Measurements from ENCODE around the gene MEIS2. TPM values are rescaled to one million over a fixed set of nuclear protein-coding genes. Genes with fewer than 3 reads are reported as not detected.

Gene MEIS2
- polyA plus RNA-seq, 2 of the 4 experiments (the other 2 are of a cell fraction), result 7.3 to 11.1 TPM

- H3K4me2 ChIP-seq, result no peak overlapping the region
- CTCF ChIA-PET, result no interaction called here
- H3K4me1 ChIP-seq, result no peaks in the 10 kb centered on the region
- TF ChIP-seq CTCF (IDR thresholded peaks at IDR 0.05), result no peak
- TF ChIP-seq ZFP36 (IDR thresholded peaks at IDR 0.05; ENCODE audit: borderline replicate concordance, partially characterized antibody), result no peak
- no peak for TF ChIP-seq TP53 (CRISPR knock-in tag; IDR thresholded peaks at IDR 0.05)
- no peak for TF ChIP-seq NR3C1 (IDR thresholded peaks at IDR 0.05)
- no peak for TF ChIP-seq HES2 (IDR thresholded peaks at IDR 0.05)
- no peak for TF ChIP-seq NPAS2 (CRISPR knock-in tag; IDR thresholded peaks at IDR 0.05; ENCODE audit: borderline replicate concordance)
- TF ChIP-seq EP300 (IDR thresholded peaks at IDR 0.05), result no peak
- TF ChIP-seq USF2 (IDR thresholded peaks at IDR 0.05), result no peak
- no peak for TF ChIP-seq RFX5 (IDR thresholded peaks at IDR 0.05)
- no peak for TF ChIP-seq PBX3 (IDR thresholded peaks at IDR 0.05)
- FAIRE-seq (no peak), DNase-seq (ENCODE audit: low read depth in 1 of 2, low spot score in 1 of 2) (no peak), ATAC-seq (no peak)
- H3K4me3 ChIP-seq, result no peak overlapping the region
- H3K9me3 ChIP-seq, result no peaks in the 10 kb centered on the region
- POLR2A ChIA-PET, result no interaction called here
- no peak overlapping the region for H3K27ac ChIP-seq
Measured at GRCh38 chr15:36858423-36858822, 241.9 kb downstream of the MEIS2 start.

- Histone ChIP-seq H3K9me3 (no peaks in the 10 kb centered on the region), H3K4me3 (no peak overlapping the region), H3K4me2 (no peak overlapping the region), H3K4me1 (no peaks in the 10 kb centered on the region), H3K27ac (no peak overlapping the region)
- DNase-seq (ENCODE audit: low read depth in 1 of 2, low spot score in 1 of 2), result no peak
- FAIRE-seq, result no peak
- ChIA-PET POLR2A (no interaction called here), CTCF (interaction anchor here (1.1 kb wide), 1 partner anchor 27 kb away, joined by 3 read pairs; no protein-coding TSS in a partner anchor)
- no peak for TF ChIP-seq GATA3 (IDR thresholded peaks at IDR 0.05; ENCODE audit: borderline replicate concordance)
- no peak for TF ChIP-seq FOXS1 (CRISPR knock-in tag; IDR thresholded peaks at IDR 0.05)
- no peak for TF ChIP-seq PBX3 (IDR thresholded peaks at IDR 0.05)
- no peak for TF ChIP-seq FOSB (CRISPR knock-in tag; IDR thresholded peaks at IDR 0.05)
- TF ChIP-seq E2F6 (IDR thresholded peaks at IDR 0.05; ENCODE audit: borderline replicate concordance, low read depth), result no peak
- no peak for TF ChIP-seq HOXA7 (CRISPR knock-in tag; IDR thresholded peaks at IDR 0.05)
- TF ChIP-seq ELK1 (IDR thresholded peaks at IDR 0.05; ENCODE audit: low read depth, low read length), result no peak
- TF ChIP-seq MAX (IDR thresholded peaks at IDR 0.05), result no peak
- TF ChIP-seq MYC (IDR thresholded peaks at IDR 0.05; ENCODE audit: borderline replicate concordance, low read length), result no peak
- TF ChIP-seq POLR2A (IDR thresholded peaks at IDR 0.05; ENCODE audit: low read length), result no peak
- no peak for TF ChIP-seq RCOR1 (IDR thresholded peaks at IDR 0.05; ENCODE audit: low read depth, low read length)
- TF ChIP-seq CEBPB (IDR thresholded peaks at IDR 0.05), result no peak
- no peak for TF ChIP-seq FOSL2 (IDR thresholded peaks at IDR 0.05)
- no peak for TF ChIP-seq FOSL2 (CRISPR knock-in tag; IDR thresholded peaks at IDR 0.05)
- TF ChIP-seq RAD21 (conservative IDR thresholded peaks at IDR 0.05 in 1 of 2, IDR thresholded peaks at IDR 0.05 in 1 of 2), result no peak
- WGBS (ENCODE audit: missing lambda C conversion rate), result 78% methylated on average over 5 of the region's 6 CpGs
- ATAC-seq, result no peak
Measured at GRCh38 chr15:36856339-36856973, 243.9 kb downstream of the MEIS2 start.
